H54 (cell line): ENCODE measurements around the gene CORO2A.

Experiments used
- DNase-seq: peaks from one replicate; pipeline ENCODE4 v3.0.0; 2011; ENCODE audit warnings: low spot score, mixed read lengths; ENCODE audit not compliant: insufficient read length
- FAIRE-seq: peaks from 3 replicates; lab custom pipeline; 2011; peaks lifted over from hg19 to GRCh38; lab: Jason Lieb, UNC
- POLR2A ChIP-seq: IDR thresholded peaks from 2 replicates; pipeline ENCODE4 v1.6.1; 2011; ENCODE audit warnings: low read depth, mild to moderate bottlenecking, low read length

CORO2A gene

DNA sequence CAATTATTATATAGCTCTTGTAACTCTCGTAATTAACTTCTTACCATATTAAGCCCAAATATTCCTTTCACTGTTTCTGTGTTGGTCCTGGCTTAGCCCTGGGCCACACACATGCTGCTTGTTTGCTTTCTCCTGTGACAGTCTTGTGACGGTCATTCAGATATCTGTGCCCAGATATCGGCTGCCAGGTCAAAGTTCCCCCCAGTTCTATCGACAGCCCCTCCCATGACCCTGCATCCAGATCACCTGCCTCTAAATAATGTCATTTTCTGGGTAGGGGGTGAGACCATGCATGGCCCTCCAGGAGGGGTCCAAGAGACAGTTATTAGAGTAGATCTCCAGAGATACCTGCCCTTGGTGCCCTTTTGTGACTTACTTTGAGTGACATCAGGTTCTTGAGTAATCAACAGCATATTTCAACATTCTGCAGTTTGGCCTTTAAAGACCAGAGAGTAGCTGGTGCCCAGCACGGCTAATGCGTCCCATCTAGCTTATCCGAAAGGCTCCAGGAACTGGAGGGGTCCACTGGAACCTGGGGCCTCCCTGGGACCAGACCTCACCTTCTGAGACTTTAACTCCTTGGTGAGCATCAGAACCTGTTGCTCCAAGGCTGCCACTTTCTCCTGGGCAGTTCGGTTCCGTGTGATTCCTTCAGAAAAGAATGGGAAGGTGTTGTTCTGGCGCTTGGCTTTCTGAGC, 36.1 kb upstream of the CORO2A start:
- no peak for FAIRE-seq
- DNase-seq: no peak
- no peak for TF ChIP-seq POLR2A

GRCh38 chr9:98227883-98228282, 35.4 kb upstream of the CORO2A start:
- no peak for TF ChIP-seq POLR2A
- DNase-seq (no peak), FAIRE-seq (no peak)

DNA sequence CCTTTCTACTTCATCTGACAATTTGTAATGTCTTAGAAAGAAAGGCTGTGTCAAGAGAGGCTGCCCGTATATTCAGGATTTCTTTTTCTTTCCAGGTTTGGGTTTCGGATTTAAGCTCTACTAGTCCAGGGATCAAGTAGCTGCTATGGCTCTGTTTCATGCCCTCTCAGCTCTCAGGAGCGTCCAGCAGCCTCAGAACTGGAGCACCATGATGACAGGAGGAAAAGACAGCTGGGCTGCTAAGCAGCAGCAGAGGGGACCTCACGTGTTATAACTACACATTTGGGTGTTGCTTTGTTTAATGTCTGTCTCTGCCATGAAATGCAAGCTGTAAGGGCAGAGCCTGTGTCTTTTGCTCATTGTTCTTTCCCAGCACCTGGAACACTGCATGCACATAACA, 34.5 kb upstream of the CORO2A start:
- no peak for FAIRE-seq
- DNase-seq: no peak
- no peak for TF ChIP-seq POLR2A

DNA sequence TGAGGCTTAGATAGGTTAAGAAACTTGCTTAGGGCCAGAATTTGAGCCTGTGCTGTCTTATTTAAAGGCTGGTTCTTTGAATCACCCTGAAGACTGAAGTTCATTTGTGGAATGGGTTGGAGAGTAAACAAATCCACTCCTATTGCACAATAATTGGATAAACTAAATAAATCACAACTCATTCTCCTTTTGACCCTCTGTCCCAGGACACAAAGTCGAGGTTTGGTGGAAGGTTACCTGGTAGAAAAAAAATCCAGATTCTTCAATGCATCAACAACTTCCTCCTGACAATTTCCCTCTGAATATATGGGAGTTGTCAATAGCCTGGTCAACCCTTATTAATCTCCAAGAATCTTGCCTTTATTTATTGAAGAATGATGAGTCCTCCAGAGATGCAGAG, 34.1 kb upstream of the CORO2A start:
- TF ChIP-seq POLR2A: no peak
- FAIRE-seq: no peak
- DNase-seq: no peak

GRCh38 chr9:98225015-98225442, 32.6 kb upstream of the CORO2A start:
- FAIRE-seq (no peak), DNase-seq (no peak)
- TF ChIP-seq POLR2A: no peak

DNA sequence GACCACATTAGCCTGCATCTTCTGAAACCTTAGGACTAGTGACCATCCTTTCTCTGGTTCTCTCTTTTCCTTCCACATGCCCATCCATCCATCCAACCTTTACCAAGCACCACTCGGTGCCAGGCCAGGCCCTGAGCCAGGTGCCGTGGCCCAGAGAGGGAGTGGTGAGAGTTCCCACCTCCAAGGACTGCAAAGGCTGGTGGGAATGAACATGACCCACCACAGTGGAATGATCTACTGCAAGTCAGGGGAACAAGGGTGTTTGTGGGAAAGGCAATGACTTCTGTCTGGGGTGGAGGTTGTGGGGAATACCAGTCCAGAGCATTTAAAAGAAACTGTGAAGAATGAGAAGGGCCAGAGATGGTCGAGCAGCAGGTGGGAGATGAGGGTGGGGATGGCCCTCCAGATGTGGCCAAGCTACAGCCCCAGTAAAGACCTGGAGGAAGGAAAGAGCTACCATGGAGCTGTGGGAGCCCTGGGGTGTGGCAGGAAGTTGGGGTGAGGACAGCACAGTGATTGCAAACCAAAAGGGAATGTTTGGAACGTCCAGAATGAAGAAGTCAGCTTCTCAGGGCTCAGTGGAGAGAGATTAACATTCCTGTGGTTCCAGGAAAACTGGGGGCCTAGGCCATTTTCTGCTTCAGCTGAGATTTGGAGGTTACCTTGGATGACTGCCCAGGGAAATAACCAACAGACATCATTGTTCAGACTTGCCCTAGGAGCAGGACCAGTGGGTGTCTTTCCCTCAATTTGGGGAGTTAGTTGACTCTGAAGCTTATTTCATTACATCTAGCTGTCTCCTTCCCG, 30.7 kb upstream of the CORO2A start:
- FAIRE-seq (peak; percentile 96), DNase-seq (peak; percentile 99)
- 0 out of 2 replicates have a peak, but pooled peaks have one; percentile 2 for TF ChIP-seq POLR2A

DNA sequence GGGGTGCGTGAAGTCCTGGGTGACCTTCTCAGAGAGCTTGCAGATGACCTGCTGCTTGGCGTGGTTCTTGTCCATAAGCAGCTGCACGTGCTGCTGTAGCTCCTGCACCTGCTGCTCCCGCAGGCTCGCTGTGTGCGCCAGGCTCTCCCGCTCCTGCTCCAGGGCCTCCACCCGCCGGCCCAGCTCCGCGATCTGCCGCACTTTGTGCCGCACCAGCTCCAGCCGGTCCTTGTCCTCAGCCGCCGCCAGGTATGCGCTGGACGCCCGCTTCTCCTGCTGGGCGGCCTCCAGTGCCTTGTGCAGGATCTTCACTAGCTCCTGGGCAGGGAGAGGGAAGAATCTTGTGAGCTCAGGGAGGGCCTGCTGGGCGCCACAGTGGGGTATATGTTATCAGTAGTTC, 28.5 kb upstream of the CORO2A start:
- TF ChIP-seq POLR2A: no peak
- DNase-seq (no peak), FAIRE-seq (no peak)

DNA sequence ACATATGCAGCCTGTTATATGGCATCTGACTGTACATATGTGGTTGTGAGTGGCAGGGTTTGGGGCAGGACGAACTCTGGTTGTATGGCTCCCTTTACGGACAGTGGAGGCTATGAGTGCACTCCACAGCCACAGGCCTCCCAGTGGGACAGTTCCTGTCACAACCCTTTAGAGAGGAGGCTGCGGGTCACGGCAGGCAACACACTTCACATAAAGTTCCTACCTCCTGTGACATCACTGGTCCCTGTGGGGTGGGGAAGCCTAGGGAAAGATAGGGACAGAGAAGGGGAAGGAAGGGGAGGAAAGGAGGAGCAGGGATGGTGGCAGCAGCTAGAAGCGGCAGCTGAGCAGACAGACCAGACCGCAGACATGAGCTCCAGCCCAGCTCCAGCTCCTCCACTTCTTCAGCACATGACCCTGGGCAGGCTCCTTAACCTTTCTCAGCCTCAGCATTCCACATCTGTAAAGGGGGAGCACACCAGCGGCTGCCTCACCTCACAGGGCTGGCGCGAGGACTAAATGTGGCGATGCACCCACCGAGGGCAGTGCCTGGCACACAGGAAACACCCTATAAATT, 27.4 kb upstream of the CORO2A start:
- DNase-seq: no peak
- TF ChIP-seq POLR2A: no peak
- FAIRE-seq: no peak

DNA sequence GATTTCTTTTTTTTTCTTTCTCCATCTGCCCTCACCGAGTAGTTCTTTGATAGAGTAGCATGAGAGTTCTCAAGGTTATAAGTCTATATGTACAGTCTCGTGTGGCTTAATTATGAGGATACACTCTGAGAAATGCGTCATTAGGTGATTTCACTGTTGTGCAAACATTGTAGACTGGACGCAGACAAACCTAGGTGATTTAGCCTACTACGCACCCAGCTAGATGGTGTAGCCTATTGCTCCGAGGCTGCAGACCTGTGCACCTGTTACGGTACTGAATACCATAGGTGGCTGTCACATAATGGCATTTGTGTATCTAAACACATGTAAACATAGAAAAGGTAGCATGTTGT, 26.9 kb upstream of the CORO2A start:
- FAIRE-seq (no peak), DNase-seq (no peak)
- no peak for TF ChIP-seq POLR2A

DNA sequence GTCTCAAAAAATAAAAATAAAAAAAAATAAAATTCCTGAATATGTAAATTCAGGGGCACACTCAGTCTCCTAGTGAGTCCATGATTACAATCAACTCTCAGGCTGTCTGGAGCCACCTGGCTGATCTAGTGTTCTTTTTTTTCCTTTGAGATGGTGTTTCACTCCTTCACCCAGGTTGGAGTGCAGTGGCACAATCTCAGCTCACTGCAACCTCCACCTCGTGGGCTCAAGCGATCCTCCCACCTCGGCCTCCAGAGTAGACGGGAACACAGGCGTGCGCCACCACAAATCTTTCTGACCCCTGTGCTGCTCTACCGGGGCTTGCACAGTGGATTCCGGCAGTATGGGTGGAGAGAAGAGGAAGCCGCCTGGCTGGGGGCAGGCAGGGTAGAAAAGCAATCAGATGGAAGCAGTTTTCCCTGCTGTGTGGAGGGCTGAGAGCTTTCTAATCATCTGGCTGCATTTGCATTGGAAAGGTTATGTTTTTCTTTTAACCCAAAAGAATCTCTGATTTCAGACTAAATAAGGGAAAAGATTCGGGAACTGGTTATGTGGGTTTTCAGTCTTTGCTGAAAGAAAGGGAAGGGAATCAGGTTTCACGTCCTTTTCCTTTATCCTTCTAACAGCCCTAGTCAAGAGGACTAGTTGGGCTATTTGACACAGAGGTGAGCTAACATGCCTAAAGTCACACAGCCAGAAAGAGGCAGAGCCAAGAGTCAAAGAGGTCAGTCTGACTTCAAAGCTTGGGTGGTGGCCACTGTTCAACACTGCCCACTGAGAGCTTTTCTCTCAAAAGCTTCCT, 26.3 kb upstream of the CORO2A start:
- DNase-seq (no peak), FAIRE-seq (no peak)

DNA sequence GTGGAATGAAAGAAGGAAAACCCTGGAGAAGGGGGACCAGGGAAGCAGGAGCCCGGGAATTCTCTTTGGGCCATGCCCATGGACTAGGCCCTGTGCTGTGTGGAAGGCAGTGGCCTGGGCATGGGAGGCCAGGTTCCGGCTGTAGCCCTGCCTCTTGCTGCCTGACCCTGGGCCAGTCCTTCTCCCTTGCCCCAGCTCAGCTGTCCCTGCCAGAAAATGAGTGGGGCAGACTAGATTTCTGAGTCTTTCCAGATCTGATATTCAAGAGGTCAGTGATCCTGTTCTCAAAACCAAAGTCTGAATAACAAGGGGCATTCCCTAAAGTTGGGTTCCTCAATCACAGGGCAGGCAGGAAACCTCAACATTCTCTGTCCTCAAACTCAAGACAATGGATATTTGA, 24.8 kb upstream of the CORO2A start:
- FAIRE-seq (no peak), DNase-seq (no peak)
- TF ChIP-seq POLR2A: no peak

More for the DNA sequence above, 26.3 kb upstream of the CORO2A start:
- TF ChIP-seq POLR2A: no peak

GRCh38 chr9:98216391-98216790, 24.0 kb upstream of the CORO2A start:
- FAIRE-seq (no peak), DNase-seq (no peak)
- TF ChIP-seq POLR2A: no peak

DNA sequence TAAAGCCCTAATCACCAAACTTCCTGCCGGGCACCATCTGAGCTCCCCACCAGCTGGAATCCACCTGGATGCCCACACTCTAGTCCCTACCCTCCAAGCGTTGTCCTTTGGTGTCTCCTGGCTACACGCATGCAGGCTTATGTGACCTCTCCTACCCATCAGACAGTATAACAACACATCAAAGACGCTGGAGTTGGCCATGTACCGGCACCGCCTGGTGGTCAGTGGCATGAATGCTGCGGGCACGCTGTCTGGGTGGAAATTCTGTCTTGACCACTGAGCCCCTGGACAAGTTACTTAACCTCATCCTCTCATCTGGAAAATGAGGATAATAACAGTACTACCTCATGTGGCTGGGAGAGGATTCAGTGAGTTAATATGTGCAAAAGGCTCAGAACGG, 23.4 kb upstream of the CORO2A start:
- TF ChIP-seq POLR2A: no peak
- no peak for FAIRE-seq
- no peak for DNase-seq

DNA sequence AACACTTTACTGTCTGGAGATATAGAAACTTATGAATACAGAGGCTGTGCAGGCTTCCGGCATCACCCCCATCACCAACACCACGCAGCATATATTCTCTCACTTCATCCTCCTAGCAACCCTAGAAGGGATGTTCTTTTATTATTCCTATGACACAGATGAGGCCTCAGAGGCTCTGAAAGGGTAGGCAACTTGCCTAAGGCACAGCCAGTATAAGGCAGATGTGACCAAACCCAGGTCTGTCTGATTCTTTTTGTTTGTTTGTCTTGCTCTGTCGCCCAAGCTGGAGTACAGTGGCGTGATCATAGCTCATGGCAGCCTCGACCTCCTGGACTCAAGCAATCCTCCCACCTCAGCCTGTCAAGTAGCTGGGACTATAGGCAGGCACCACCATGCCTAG, 22.8 kb upstream of the CORO2A start:
- DNase-seq: no peak
- no peak for FAIRE-seq
- TF ChIP-seq POLR2A: no peak

GRCh38 chr9:98214811-98215210, 22.4 kb upstream of the CORO2A start:
- FAIRE-seq: no peak
- DNase-seq: no peak
- TF ChIP-seq POLR2A: no peak
